ENCODE results near the gene ALG14. TPM values are rescaled to one million over a fixed set of nuclear protein-coding genes. Genes with fewer than 3 reads are reported as not detected.

ALG14 gene, protein sequence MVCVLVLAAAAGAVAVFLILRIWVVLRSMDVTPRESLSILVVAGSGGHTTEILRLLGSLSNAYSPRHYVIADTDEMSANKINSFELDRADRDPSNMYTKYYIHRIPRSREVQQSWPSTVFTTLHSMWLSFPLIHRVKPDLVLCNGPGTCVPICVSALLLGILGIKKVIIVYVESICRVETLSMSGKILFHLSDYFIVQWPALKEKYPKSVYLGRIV
- 4.5 and 5.5 TPM in 2 replicates for total RNA-seq
- long read RNA-seq, full-length matches to known transcripts = 17 of 20 reads
- long read RNA-seq, partial matches to known transcripts = 1 of 20 reads
- long read RNA-seq, other reads (novel, unspliced or antisense) = 2 of 20 reads

DNA sequence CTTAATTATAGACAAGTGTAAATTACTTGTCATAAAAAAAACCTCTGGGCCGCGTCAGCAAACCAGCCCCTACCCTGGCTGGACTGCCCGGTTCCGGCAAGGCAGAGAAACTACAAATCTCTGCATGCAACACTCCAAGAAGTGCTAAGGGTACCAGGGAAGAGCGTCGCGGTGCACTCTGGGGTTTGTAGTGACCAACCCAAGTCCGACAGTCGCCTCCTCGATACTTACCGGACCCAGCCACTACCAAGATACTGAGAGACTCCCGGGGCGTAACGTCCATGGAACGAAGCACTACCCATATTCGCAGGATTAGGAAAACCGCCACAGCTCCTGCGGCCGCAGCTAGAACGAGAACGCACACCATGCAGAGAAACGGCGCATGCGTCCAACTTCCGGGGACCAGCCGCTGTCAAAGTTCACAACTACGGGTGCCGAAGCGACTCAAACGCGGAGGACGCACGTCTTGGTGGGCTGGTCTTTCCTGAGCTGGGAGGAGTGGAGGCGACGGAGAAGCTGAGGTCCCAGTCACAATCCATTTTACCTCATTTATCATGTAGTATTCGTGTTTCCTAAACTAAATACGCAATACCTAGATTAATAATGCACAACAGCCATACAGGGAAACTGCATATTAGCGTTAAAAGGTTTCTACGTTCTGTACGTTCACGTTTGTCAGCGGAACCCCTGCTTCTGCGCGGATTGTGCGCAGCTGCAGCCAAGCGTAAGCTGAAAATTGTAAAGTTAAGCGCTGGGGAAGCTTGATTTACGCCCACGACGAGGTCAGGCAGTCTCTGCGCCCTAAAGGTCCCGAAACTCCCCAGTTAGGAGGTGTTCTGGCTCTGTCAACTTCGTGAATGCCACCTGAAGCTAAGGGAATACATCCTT lies at the start of gene ALG14:
Gene ALG14, minus strand, starts transcription at position 420 of the 888 bp plus-strand sequence. Its CDS starts 53 bp downstream, at position 367.
- no peaks in the 10 kb centered on the region for H3K9me3 Mint-ChIP-seq
- peaks cover 16% of the 10 kb centered on the region for H3K4me1 Mint-ChIP-seq

DNA sequence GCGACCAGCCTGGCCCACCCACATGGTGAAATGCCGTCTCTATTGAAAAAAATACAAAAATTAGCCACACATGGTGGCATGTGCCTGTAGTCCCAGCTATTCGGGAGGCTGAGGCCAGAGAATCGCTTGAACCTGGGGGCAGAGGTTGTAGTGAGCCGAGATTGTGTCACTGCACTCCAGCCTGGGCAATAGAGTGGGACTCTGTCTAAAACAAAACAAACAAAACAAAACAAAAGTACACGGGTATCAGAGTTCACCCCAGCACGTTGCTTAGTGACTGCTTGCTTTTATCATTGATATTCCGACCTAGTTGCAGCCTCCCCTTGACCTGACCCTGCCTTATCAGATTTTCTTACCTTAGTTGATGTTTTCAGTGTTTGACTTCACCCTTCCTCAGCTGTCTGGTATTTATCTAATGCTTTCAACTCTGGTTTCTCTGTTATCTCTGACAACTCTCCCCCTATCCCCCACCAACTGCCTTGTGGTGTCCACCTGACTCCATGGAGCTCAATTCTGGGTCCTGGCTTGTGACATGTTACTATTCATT lies 49.5 kb upstream of the ALG14 start:
- H3K4me3 Mint-ChIP-seq = no peak overlapping the region
- TF ChIP-seq, protein P1, sequence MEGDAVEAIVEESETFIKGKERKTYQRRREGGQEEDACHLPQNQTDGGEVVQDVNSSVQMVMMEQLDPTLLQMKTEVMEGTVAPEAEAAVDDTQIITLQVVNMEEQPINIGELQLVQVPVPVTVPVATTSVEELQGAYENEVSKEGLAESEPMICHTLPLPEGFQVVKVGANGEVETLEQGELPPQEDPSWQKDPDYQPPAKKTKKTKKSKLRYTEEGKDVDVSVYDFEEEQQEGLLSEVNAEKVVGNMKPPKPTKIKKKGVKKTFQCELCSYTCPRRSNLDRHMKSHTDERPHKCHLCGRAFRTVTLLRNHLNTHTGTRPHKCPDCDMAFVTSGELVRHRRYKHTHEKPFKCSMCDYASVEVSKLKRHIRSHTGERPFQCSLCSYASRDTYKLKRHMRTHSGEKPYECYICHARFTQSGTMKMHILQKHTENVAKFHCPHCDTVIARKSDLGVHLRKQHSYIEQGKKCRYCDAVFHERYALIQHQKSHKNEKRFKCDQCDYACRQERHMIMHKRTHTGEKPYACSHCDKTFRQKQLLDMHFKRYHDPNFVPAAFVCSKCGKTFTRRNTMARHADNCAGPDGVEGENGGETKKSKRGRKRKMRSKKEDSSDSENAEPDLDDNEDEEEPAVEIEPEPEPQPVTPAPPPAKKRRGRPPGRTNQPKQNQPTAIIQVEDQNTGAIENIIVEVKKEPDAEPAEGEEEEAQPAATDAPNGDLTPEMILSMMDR (conservative IDR thresholded peaks at IDR 0.05) = no peak
- H3K27ac Mint-ChIP-seq (ENCODE audit: unreplicated experiment) = no peak overlapping the region
- no peaks in the 10 kb centered on the region for H3K36me3 Mint-ChIP-seq (ENCODE audit: low read depth)
- peaks cover 4% of the 10 kb centered on the region for H3K4me1 Mint-ChIP-seq
- DNase-seq (ENCODE audit: low read depth, low spot score) = no peak
- peaks cover 33% of the 10 kb centered on the region for H3K27me3 Mint-ChIP-seq (ENCODE audit: low read depth)
- H3K9me3 Mint-ChIP-seq = no peaks in the 10 kb centered on the region

More for the DNA sequence above, at the start of gene ALG14:
- DNase-seq (ENCODE audit: low read depth, low spot score) = peak; percentile 89
- Mint-ChIP-seq H3K4me3 (peak within 1 kb of the TSS; percentile 96), H3K27me3 (ENCODE audit: low read depth) (no peaks in the 10 kb centered on the region), H3K36me3 (ENCODE audit: low read depth) (no peaks in the 10 kb centered on the region), H3K27ac (ENCODE audit: unreplicated experiment) (peak within 1 kb of the TSS; percentile 89)
- TF ChIP-seq, protein P1 (conservative IDR thresholded peaks at IDR 0.05) = no peak

DNA sequence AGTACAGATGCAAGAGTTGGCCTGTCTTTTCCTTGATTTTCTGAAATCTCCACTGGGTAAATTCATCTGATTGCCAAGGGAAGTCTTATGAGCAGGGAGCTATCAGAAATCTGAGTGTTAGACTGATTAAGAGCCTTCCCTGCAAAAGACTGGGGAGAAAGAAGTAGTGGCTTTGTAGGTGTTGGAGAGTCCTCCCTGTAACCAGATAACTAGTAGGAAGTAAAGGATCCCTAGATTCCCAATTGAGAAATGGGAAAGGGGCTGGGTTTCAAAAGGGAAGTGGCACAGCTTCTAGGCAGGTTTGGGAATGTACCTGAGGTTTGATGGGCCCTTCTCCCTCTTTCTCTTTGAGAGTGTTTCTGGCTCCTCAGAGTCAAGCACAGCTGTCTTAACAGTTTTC lies 46.5 kb upstream of the ALG14 start:
- Mint-ChIP-seq H3K27me3 (ENCODE audit: low read depth) (peaks cover 46% of the 10 kb centered on the region), H3K4me1 (peaks cover 10% of the 10 kb centered on the region), H3K9me3 (no peaks in the 10 kb centered on the region), H3K27ac (ENCODE audit: unreplicated experiment) (no peak overlapping the region), H3K4me3 (peak overlapping the region; percentile 92), H3K36me3 (ENCODE audit: low read depth) (no peaks in the 10 kb centered on the region)
- TF ChIP-seq, protein P1 (conservative IDR thresholded peaks at IDR 0.05) = no peak
- DNase-seq (ENCODE audit: low read depth, low spot score) = no peak

DNA sequence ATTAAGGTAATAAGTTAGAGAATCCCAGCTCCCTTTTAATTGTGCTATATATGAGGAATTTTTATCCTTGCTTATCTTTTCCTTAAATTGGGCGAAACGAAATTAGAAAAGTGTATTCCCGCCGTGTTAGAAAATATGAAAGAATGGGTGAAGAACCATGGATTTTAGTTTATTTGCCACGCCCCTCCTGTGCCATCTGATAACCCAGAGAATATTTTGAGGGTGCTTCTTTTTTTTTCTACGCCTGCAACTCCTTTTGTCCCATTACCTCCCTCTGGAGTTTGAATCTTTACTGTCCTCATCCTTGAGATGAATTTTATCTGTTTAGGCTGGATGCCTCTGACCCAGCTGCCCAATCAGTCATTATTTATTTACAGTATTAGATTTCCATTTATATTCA lies 46.0 kb upstream of the ALG14 start:
- Mint-ChIP-seq H3K4me1 (peaks cover 10% of the 10 kb centered on the region), H3K27ac (ENCODE audit: unreplicated experiment) (no peak overlapping the region), H3K4me3 (peak overlapping the region; percentile 92), H3K27me3 (ENCODE audit: low read depth) (peaks cover 46% of the 10 kb centered on the region), H3K9me3 (no peaks in the 10 kb centered on the region), H3K36me3 (ENCODE audit: low read depth) (no peaks in the 10 kb centered on the region)
- no peak for DNase-seq (ENCODE audit: low read depth, low spot score)
- TF ChIP-seq, protein P1 (conservative IDR thresholded peaks at IDR 0.05) = no peak

DNA sequence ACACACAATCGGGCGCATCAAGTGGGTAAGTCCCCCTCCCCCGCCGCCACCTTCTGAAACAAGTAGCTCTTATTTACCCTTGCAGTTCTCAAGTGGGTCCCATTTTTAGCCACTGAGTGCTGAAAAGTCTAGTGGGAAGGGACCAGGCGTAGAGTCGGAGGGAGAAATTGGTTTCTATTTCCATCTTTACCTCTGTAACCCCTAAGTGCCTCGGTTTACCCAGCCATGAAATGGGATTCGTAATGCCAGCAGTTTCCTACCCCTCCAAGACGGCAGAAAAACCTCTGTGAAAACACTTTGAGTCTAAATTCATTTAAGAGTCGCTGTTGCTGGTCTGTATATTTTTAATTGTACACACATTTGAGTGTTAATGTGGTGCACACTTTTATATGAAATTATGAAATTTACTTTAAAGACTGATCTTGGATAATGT lies 45.3 kb upstream of the ALG14 start:
- Mint-ChIP-seq H3K4me3 (peak overlapping the region; percentile 92), H3K4me1 (peaks cover 10% of the 10 kb centered on the region), H3K27me3 (ENCODE audit: low read depth) (peaks cover 46% of the 10 kb centered on the region), H3K9me3 (no peaks in the 10 kb centered on the region), H3K27ac (ENCODE audit: unreplicated experiment) (no peak overlapping the region), H3K36me3 (ENCODE audit: low read depth) (no peaks in the 10 kb centered on the region)
- TF ChIP-seq, protein P1 (conservative IDR thresholded peaks at IDR 0.05) = no peak
- no peak for DNase-seq (ENCODE audit: low read depth, low spot score)

Measured in neural crest cell (in vitro differentiated cells).